ENCODE measurements around the gene CAPN10.
A peak's percentile ranks its signal among the peaks of the same experiment; 100 is the strongest.
"Not testable (repeated sequence)": the region's sequence is repeated elsewhere in the genome, so short reads cannot be mapped to it uniquely, and the experiment has no call there.

Gene CAPN10, protein sequence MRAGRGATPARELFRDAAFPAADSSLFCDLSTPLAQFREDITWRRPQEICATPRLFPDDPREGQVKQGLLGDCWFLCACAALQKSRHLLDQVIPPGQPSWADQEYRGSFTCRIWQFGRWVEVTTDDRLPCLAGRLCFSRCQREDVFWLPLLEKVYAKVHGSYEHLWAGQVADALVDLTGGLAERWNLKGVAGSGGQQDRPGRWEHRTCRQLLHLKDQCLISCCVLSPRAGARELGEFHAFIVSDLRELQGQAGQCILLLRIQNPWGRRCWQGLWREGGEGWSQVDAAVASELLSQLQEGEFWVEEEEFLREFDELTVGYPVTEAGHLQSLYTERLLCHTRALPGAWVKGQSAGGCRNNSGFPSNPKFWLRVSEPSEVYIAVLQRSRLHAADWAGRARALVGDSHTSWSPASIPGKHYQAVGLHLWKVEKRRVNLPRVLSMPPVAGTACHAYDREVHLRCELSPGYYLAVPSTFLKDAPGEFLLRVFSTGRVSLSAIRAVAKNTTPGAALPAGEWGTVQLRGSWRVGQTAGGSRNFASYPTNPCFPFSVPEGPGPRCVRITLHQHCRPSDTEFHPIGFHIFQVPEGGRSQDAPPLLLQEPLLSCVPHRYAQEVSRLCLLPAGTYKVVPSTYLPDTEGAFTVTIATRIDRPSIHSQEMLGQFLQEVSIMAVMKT

DNA sequence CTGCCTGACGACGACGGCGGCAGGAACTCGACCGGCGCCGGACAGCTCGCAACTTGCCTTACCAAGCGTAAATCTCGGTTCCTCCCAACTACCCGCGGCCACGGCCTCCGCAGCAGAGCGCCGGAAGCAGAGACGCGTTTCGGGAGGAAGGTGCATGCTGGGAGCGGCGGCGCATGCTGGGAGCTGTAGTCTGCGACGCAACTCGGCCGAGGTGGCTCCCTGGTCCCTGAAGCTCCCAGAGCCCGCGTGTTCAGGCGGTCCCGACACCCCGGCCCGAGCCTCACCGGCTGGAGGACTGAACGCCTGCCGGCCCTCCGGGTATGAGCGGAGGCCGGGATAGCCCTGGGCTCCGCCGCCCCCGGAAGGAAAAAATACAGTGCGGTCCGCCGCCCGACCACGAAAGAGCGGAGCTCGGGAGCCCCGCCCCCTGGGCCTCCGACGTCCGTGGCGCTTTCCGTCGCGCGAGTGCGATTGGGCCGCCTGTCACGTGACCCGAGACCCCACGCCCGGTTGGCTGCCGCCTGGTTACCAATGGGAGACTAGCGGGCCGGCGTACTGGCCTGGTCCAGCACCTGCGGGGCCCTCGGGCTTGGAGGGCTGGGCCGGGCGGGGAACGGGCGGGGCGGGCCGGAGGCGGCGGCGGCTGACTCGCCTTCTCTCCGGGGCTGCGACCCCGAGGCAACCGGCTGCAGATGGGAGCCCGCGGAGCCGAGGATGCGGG lies at the start of gene CAPN10:
CAPN10 (plus strand) TSS at position 537 of the 721 bp plus-strand sequence; CDS start at position 715, 178 bp downstream.
- peak; percentile 96 for DNase-seq

DNA sequence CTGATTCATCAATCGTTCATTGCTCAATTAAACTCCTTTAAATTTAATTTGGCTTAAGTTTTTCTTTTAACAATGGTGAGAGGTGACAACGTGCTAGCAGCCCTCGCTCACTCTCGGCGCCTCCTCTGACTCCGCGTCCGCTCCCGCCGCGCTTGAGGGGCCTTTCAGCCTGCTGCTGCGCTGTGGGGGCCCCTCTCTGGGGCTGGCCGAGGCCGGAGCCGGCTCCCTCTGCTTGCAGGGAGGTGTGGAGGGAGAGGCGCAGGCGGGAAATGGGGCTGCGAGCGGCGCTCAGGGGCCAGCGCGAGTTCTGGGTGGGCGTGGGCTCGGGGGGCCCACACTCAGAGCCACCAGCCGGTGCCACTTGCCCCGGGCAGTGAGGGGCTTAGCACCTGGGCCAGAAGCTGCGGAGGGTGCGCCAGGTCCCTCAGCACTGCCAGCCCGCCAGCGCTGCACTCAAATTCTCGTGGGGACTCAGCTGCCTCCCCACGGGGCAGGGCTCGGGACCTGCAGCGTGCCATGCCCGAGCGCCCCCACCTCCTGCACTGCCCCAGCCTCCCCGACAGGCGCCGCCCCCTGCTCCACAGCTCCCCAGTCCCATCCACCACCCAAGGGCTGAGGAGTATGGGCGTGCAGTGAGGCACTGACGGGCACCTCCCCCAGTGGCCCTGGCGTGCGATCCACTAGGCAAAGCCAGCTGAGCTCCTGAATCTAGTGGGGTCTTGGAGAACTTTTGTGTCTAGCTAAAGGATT lies 48.3 kb upstream of the CAPN10 start:
- no peak for DNase-seq

DNA sequence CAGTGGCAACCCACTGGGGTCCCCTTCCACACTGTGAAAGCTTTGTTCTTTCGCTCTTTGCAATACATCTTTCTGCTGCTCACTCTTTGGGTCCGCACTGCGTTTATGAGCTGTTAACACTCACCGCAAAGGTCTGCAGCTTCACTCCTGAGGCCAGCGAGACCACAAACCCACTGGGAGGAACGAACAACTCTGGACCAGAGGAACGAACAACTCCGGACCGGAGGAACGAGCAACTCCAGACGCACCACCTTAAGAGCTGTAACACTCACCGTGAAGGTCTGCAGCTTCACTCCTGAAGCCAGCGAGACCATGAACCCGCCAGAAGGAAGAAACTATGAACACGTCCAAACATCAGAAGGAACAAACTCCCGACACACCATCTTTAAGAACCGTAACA lies 47.4 kb upstream of the CAPN10 start:
- not testable (repeated sequence) for DNase-seq

DNA sequence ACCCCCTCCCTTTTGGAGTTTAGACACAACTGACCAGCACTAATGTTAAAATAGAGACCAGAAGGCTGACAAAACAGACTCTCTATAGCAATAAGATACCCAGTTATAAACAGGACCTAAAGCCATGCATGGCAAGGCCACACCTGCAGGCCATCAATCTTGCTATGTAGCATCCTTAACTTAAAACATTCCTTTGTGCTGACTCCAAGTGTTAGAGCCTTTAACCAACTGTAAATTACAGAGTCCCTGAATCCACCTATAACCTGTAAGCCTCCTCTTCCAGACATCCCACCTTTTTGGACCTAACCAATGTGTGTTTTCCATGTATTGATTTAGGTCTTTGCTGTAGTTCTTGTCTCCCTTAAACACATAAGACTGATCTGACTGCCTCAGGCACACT lies 46.6 kb upstream of the CAPN10 start:
- no peak for DNase-seq

DNA sequence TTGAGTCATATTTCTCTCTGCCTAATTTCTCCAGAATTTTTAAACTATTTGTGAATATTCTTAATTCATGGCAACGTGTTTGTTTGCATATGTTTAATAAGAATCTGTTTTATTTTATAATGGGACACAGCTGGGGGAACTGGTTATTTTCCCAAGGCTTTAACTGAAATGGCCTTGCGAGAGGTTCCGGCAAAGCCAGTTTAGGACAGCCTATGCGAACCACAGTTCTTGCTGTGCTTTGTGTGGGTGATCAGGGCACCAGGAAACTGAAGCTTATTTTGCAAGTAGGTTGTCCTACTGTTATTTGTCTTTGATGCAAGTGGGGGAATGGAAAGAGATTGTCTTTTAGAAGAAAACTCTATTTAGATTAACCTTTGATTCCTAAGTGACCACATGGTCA lies 35.2 kb upstream of the CAPN10 start:
- DNase-seq: no peak

DNA sequence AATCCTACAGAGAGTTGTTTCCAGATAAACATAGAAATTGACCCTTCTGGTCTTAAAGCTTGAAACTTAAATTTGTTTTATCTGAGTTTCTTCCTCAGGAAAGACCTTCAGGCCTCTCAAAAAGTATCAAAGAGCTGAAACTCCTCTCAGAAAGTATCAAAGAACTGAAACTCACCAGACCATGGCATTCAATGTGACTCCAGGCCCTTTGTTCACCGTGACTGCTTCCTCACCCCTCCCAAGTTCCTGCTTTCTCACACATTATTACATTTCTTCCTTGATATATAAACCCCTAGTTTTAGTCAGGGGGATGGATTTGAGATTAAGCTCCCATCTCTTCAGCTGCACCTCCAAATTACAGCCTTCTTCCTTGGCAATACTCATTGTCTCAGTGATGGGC lies 34.7 kb upstream of the CAPN10 start:
- no peak for DNase-seq

DNA sequence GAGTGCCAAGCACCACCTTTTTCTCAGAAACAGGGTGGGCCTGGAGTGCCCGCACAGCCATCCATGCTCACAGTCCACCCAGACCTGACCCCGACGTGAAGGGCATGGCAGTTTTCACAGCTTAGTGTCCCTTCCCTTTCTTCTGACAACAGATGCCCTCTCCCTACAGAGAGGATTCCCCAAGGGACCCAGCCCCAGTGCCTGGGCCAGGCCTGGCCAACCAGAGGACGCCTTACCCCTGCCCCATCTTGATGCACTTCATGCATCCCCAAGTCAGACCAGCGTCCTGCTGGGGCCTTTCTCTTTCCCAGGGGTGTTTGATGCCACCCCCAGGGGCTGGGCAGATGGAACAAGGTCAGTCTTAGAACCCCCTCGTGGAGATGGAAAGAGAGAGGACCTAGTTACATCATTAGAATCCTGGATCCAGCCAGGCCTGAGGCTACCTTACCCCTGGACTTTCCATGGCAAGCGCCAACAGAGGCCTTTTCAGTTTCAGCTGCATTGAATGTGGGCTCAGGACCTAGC lies 32.5 kb upstream of the CAPN10 start:
- no peak for DNase-seq

DNA sequence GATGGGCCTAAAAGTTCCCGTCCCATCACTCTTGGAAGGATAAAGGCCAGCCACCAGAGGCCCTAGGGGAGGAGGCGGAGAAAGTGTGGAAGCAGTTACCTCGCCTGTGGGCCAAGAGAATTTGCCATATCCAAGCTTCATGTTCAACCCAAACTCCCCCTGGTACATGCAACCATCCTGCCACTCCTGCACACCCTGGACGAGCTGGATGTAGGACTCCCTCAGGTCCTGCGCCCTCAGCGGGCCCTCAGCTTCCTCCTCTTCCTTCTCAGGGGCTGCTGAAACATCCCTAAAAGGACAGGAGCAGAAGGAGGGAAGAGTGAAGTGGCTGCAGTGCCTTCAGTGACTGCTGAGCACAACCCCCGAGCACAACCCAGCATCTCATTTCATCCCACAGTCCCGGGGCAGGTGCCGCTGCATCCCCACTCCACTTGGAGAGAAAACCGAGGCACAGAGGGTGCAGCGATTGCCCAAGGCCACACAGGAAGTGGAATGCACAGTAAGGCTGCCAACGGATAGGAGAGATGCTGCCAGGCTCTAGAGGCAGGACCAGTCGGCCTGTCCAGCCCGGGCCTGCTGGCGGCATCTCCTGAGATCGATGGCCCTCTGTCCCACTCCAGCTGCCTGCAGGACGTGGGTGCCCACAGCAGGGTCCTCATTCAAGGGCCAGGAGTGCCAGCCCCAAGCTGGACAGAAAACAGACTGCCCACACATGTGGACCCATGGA lies 31.6 kb upstream of the CAPN10 start:
- no peak for DNase-seq

DNA sequence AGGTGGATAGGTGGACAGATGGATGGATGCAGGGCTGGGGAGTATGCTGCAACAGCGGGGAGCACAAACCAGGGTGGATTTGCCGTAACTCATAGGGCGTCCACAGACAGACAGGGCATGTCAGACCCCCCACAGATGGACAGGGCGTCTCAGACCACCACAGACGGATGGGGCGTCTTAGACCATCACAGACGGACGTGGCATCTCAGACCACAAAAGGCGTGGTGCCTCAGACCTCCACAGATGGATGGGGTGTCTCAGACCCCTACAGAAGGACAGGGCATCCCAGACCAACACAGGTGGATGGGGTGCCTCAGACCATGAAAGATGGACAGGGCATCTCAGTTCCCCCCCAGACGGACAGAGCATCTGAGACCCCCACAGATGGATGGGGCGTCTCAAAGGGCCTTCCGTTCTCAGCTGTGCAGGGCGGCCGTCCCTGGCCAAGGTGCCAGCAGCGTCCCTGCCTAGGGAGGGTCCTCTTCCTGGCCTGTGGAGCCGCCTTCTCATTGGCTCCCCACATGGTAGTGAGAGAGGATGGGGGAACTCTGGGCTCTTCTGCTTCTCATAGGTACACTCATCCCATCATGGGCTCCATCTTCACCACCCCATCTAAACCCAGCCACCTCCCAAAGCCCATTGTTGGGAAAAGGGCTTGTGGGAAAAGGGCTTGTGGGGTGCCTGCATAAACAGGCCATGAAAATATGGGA lies 30.8 kb upstream of the CAPN10 start:
- DNase-seq: no peak

DNA sequence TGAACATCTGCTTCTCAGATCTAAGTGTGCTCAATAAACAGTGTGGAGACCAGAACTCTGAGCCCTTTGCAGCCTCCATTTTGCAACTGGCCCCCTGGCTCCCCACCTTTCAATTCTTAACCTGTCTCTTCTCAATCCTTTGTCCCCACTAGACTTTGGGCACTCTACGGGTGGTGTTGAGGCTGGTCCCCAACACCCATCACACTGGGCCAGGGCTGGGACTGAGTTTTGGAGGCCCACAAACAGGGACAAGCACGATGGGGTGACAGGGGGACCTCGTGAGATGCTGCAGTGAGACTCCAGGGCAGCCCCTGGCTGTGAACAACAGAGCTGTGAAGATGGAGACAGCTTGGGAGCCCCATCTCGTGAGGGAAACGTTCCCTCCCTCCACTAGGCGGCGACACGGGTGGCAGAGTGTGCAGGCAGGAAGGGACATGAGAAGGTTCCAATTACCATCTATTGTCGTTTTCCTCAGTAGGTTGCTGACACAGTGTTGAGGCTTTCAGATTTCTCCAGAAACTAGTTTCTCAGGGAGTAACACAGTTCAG lies 29.9 kb upstream of the CAPN10 start:
- peak; percentile 77 for DNase-seq

DNA sequence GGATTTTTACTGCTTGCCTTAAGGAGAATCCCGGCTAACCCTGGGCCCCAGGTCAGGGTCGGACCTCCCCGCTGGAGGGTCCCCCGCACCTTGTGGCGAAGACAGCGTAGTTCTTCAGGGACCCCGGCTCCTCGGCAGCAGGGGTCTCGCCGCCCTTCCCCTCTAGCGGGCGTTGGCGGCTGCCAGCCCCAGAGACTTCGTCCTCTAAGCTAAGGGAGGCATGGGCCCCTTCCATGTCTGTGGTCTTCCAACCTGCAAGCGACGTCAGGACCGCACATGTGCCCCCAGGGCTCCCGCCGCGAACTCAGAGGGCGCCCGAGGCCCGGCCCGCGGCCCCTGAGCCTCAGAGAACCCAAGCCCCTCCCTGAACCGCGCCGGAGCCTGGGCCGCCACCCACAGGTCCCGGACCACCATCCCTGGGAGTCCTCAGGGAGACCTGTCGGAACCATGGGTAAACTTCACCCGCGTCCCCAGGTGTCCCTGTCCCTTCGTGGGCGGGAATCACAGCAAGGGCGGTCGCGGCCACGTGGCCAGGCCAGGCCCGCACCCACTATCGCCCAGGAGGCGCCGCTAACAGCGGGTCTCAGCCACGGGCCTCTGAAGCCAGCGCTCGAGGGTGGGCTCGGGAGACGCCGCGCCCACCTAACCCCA lies 29.3 kb upstream of the CAPN10 start:
- no peak for DNase-seq

DNA sequence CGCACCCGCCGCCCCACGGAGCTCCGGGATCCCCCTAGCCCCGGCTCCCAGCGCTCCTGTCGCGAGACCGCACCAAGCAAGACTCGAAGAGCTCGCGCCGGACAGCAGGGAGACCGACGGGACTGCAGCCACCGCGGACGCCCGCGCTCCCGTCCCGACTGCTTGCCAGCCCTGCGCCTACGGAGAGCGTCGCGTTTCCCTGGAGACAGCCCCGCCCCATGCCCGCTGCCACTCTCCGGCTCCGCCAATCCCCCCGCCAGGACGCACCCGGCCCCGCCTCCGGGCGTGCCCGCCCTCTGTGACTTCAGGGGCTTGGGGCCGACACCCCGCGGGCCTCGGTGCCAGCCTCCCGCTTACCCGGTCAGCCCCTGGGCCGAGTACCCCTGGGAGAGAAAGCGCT lies 28.7 kb upstream of the CAPN10 start, which contains the start of gene ANKMY1:
ANKMY1 (minus strand) TSS at position 181 of the 400 bp plus-strand sequence. CDS start 653 bp downstream, outside the sequence.
- peak; percentile 65 for DNase-seq

DNA sequence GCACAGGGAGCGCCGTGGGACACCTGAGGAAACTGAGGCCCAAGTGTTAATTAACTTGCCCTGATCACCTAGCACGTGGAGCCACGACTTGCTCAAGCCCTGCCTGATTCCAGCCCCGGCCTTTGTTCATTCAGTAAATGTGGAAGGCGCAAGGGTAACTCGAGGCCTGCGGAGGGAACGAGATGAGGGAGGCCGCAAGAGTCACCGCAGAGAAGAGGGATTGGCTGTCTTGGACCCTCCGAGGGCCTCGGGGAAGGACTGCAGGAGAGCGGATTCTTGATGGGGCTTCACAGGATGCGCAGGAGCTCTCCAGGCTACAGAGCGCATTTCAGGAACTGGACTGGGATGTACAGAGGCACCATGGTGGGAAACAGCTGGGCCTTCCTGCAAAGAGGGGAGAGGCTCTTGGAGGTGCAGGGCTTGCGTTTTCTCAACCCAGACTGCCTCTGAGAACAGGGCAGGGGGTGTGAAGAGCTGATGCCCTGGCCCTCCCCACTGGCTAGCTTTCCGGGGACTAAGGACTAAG lies 28.2 kb upstream of the CAPN10 start:
- DNase-seq: no peak

DNA sequence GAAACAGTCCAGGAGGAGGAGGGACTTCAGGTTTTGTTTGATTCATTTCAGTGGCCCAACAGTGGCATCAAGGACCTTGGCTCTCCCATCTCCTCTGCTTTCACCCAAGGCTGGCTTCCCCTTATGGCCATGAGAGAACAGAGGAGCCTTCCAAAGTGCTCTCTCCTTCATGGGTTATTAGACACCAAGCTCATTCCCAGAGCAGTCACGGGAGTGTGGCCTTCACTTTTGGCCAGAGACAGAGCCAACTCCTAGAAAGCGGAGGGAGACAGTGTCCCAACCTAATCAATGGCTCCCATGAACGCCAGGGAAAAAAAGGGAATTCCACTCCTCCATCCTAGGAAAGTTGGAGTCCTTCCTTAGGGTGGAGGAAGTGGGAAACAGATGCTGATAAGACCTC lies 27.2 kb upstream of the CAPN10 start:
- DNase-seq: no peak

DNA sequence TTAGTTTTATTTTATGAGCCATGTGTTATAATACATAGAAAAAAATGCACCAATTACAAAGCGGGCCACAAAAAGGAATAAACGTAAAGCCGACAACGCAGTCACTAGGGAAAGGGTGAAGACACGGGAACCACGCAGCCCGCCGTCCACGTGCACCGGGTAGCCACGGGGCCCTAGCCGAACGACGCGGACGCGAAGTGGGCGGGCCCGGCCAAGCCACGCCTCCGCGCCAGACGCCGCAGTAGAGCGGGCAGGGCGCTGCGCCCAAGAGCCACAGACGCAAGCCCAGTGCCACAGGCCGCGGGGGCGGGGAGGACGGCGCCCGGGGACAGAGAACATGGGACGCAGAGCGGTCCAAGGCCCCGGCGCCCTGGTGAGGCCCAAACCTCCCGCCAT lies 26.5 kb upstream of the CAPN10 start, which contains the start of gene DUSP28:
DUSP28 (plus strand) TSS at position 274 of the 396 bp plus-strand sequence. CDS start 328 bp downstream, outside the sequence.
- peak; percentile 87 for DNase-seq

DNA sequence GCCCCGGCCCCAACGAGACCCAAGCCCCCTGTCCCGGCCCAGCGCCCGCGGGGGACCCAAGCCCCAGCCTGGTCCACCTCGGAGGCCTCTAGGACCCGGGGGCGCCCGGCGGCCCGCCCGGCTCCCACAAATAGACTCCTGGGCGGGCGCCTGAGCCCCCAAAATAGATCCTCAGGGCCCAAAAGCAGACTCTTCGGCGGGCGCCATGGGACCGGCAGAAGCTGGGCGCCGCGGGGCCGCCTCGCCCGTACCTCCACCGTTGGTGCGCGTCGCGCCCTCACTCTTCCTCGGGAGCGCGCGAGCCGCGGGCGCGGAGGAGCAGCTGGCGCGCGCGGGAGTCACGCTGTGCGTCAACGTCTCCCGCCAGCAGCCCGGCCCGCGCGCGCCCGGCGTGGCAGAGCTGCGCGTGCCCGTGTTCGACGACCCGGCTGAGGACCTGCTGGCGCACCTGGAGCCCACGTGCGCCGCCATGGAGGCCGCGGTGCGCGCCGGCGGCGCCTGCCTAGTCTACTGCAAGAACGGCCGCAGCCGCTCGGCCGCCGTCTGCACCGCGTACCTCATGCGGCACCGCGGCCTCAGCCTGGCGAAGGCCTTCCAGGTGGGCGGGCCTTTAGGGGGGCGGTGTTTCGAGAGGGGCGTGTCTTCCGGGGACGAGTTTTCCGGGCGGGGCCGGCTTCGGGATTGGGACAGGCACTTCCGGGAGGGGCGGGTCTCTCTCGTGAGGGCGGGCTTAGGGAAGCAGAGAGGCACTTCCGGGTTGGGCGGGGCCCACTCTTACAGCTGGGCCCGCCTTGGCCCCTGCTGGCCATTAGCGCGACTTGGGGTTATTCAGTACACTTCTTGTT lies 25.8 kb upstream of the CAPN10 start:
- DNase-seq: peak; percentile 100

DNA sequence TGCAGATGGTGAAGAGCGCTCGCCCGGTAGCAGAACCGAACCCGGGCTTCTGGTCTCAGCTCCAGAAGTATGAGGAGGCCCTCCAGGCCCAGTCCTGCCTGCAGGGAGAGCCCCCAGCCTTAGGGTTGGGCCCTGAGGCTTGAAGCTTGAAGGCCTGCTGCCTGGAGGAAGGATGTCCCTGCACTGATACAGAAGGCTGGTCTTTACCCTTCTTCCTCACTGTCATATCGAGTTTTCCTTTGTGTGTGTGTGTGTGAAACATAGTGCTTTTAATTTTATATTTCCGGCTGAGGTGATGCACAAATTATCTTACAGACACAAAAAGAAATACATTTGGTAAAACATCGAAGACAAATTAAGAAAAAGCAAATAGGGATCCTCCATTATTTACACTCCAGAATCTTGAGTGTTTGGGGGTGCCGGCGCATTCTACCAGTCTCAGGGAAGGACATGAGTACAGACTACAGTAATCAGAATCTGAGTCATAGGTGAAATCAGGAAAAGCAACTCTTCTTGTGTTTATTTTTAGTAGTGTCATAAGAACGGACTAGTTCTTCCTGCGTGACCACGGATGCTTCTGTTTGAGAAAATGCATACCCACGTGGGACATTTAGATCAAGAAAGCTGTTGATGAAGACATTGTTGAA lies 25.1 kb upstream of the CAPN10 start:
- DNase-seq: no peak

DNA sequence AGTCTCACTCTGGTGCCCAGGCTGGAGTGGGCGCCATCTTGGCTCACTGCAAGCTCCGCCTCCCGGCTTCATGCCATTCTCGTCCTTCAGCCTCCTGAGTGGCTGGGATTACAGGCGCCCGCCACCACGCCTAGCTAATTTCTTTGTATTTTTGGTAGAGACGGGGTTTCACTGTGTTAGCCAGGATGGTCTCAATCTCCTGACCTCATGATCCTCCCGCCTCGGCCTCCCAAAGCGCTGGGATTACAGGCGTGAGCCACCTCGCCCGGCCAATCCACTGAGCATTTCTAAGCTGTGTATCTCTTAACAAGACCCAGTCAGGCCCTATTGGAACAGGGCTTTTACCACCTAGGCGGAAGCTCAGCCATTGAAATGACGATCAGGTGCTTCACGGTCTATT lies 23.3 kb upstream of the CAPN10 start:
- DNase-seq: not testable (repeated sequence)

Data from activated CD4-positive, alpha-beta T cell treated with anti-CD3 and anti-CD28 coated beads, Interleukin-2, amount 50 U/mL, for 1 hour (primary cell).